GM23338 (cell line): ENCODE measurements around the gene CCL23. TPM values are rescaled to one million over a fixed set of nuclear protein-coding genes. Genes with fewer than 3 reads are reported as not detected.

Source experiments
- ATAC-seq: fragments of 200-7000 bp; cut with Tn5 transposase; 3 replicates; pipeline ENCODE4 v1.9.1; 2020
- DNase-seq: peaks from one replicate; pipeline ENCODE4 v3.0.0-alpha.2; 2015; ENCODE audit warnings: low spot score
- H2AFZ ChIP-seq: fragments of 200-600 bp; sonication (generic); 2 replicates; pipeline ENCODE4 v1.8.0; 2016; ENCODE audit warnings: antibody characterized with exemption, mild to moderate bottlenecking, moderate library complexity
- H3F3A ChIP-seq: fragments of 200-600 bp; sonication (generic); replicated peaks from 2 replicates; pipeline ENCODE4 v1.8.0; 2017; ENCODE audit warnings: antibody characterized with exemption, mixed run types, low read depth
- H3K27ac ChIP-seq: fragments of 200-600 bp; sonication (generic); 2 replicates; pipeline ENCODE4 v1.6.1; 2016; ENCODE audit warnings: low read depth
- H3K27me3 ChIP-seq: fragments of 200-600 bp; sonication (generic); 2 replicates; pipeline ENCODE4 v1.8.0; 2016; ENCODE audit warnings: mild to moderate bottlenecking, mixed run types, moderate library complexity; ENCODE audit not compliant: insufficient read depth
- H3K36me3 ChIP-seq: fragments of 200-600 bp; sonication (generic); 2 replicates; pipeline ENCODE4 v1.8.0; 2016; ENCODE audit warnings: mild to moderate bottlenecking; ENCODE audit not compliant: insufficient read depth
- H3K4me1 ChIP-seq: fragments of 200-600 bp; sonication (generic); 2 replicates; pipeline ENCODE4 v1.8.0; 2016; ENCODE audit warnings: mild to moderate bottlenecking, moderate library complexity; ENCODE audit not compliant: insufficient read depth
- H3K4me2 ChIP-seq: fragments of 200-600 bp; sonication (generic); 2 replicates; pipeline ENCODE4 v1.7.1; 2017; ENCODE audit warnings: mixed run types
- H3K4me3 ChIP-seq: fragments of 200-600 bp; sonication (generic); 2 replicates; pipeline ENCODE4 v1.6.1; 2016; ENCODE audit warnings: mixed run types
- H3K79me2 ChIP-seq: fragments of 200-600 bp; sonication (generic); replicated peaks from 2 replicates; pipeline ENCODE4 v1.8.0; 2017; ENCODE audit warnings: mild to moderate bottlenecking; ENCODE audit not compliant: insufficient read depth
- H3K9me2 ChIP-seq: fragments of 200-600 bp; sonication (generic); 2 replicates; pipeline ENCODE4 v1.8.0; 2017; ENCODE audit not compliant: insufficient read depth
- H4K20me1 ChIP-seq: fragments of 200-600 bp; sonication (generic); replicated peaks from 2 replicates; pipeline ENCODE4 v1.8.0; 2017; ENCODE audit warnings: mild to moderate bottlenecking; ENCODE audit not compliant: insufficient read depth
- H3K27ac Mint-ChIP-seq: 2 replicates; pipeline ENCODE4 v1.8.0; 2020; ENCODE audit warnings: inconsistent platforms, mild to moderate bottlenecking, moderate library complexity, mixed read lengths
- H3K27me3 Mint-ChIP-seq: 3 replicates; pipeline ENCODE4 v1.8.0; 2022; ENCODE audit warnings: low read depth, mild to moderate bottlenecking, moderate library complexity, mixed read lengths, inconsistent platforms; ENCODE audit not compliant: insufficient read depth, poor library complexity
- H3K36me3 Mint-ChIP-seq: 3 replicates; pipeline ENCODE4 v1.8.0; 2021; ENCODE audit warnings: low read depth, mild to moderate bottlenecking, inconsistent platforms, moderate library complexity, mixed read lengths
- H3K4me1 Mint-ChIP-seq: 3 replicates; pipeline ENCODE4 v1.8.0; 2020; ENCODE audit warnings: mild to moderate bottlenecking, inconsistent platforms, mixed read lengths
- H3K4me3 Mint-ChIP-seq: 3 replicates; pipeline ENCODE4 v1.8.0; 2021; ENCODE audit warnings: moderate library complexity, mild to moderate bottlenecking, inconsistent platforms, mixed read lengths
- H3K9me3 Mint-ChIP-seq: 3 replicates; pipeline ENCODE4 v1.8.0; 2020; ENCODE audit warnings: moderate library complexity, mild to moderate bottlenecking, inconsistent platforms, mixed read lengths
- CREB1 ChIP-seq: fragments of 250-450 bp; sonication (Bioruptor Pico); IDR thresholded peaks from 2 replicates; pipeline ENCODE4 v1.5.0; 2020; ENCODE audit warnings: low read depth, mild to moderate bottlenecking, moderate library complexity
- ETS1 ChIP-seq: IDR thresholded peaks from 2 replicates; pipeline ENCODE4 v1.6.1; 2016; ENCODE audit warnings: antibody characterized with exemption
- EZH2 ChIP-seq: fragments of 200-600 bp; sonication (generic); IDR thresholded peaks from one replicate; pipeline ENCODE4 v1.8.0; 2017; ENCODE audit warnings: antibody characterized with exemption, mild to moderate bottlenecking, low read depth; ENCODE audit not compliant: unreplicated experiment
- EZH2phosphoT487 ChIP-seq: fragments of 200-600 bp; sonication (generic); IDR thresholded peaks from one replicate; pipeline ENCODE4 v1.8.1; 2018; ENCODE audit warnings: antibody characterized with exemption; ENCODE audit not compliant: unreplicated experiment
- JUNB ChIP-seq: IDR thresholded peaks from one replicate; pipeline ENCODE4 v1.6.1; 2016; ENCODE audit warnings: antibody characterized with exemption; ENCODE audit not compliant: unreplicated experiment
- NANOG ChIP-seq: IDR thresholded peaks from 2 replicates; pipeline ENCODE4 v1.6.1; 2016; ENCODE audit warnings: antibody characterized with exemption, borderline replicate concordance
- POLR2AphosphoS5 ChIP-seq: IDR thresholded peaks from 2 replicates; pipeline ENCODE4 v1.6.1; 2016; ENCODE audit warnings: antibody characterized with exemption, low read depth
- REST ChIP-seq: IDR thresholded peaks from one replicate; pipeline ENCODE4 v1.6.1; 2018; ENCODE audit warnings: antibody characterized with exemption; ENCODE audit not compliant: unreplicated experiment
- STAT1 ChIP-seq: IDR thresholded peaks from one replicate; pipeline ENCODE4 v1.6.1; 2016; ENCODE audit warnings: antibody characterized with exemption; ENCODE audit not compliant: unreplicated experiment
- ZNF114 ChIP-seq: fragments of 250-450 bp; sonication (Bioruptor Pico); IDR thresholded peaks from 2 replicates; pipeline ENCODE4 v1.5.0; 2020; ENCODE audit warnings: mild to moderate bottlenecking, moderate library complexity
- ZNF331 ChIP-seq: fragments of 250-450 bp; sonication (Bioruptor Pico); IDR thresholded peaks from 2 replicates; pipeline ENCODE4 v1.5.0; 2020; ENCODE audit warnings: low read depth, mild to moderate bottlenecking, moderate library complexity
- polyA plus RNA-seq: library from polyadenylated mRNA; unstranded; fragments of >200 nt; fragmentation: Nextera tagmentation; extraction: Ambion mirVana; gene quantifications from 2 replicates; pipeline ENCODE4 v1.2.1, GENCODE V29; 2016
- total RNA-seq: library from RNA; depleted of rRNA; stranded (reverse); fragments of >200 nt; shearing (Covaris generic); gene quantifications from 2 replicates; pipeline ENCODE4 v1.2.3, GENCODE V29; 2014
- TF ChIP-seq, protein P1 (sequence below), 2 experiments: fragments of 200-600 bp in 1 of 2; sonication (generic) in 1 of 2; conservative IDR thresholded peaks; 2 replicates each; pipeline versions ENCODE4 v1.5.1 to v1.6.1; 2016 to 2017; ENCODE audit warnings: antibody characterized with exemption in 2 of 2, low read depth in 2 of 2, mild to moderate bottlenecking in 2 of 2, moderate library complexity in 1 of 2

The CCL23 gene
- total and polyA plus RNA-seq, 2 experiments from 2014 or later = not detected

GRCh38 chr17:35981908-35982330 lies 35.9 kb downstream of the CCL23 start:
- Histone ChIP-seq H3K9me2 (peaks cover 7% of the 10 kb centered on the region; the same call in 1 of the 2 replicates), H3K36me3 (no peaks in the 10 kb centered on the region), H3K27me3 (no peaks in the 10 kb centered on the region), H3K4me2 (no peak overlapping the region), H3K4me3 (no peak overlapping the region), H4K20me1 (no peaks in the 10 kb centered on the region), H3K4me1 (no peaks in the 10 kb centered on the region), H3K79me2 (no peaks in the 10 kb centered on the region), H3K27ac (no peak overlapping the region), H2AFZ (no peak overlapping the region), H3F3A (no peaks in the 10 kb centered on the region)
- no peaks in the 10 kb centered on the region for H3K36me3 Mint-ChIP-seq
- H3K4me1 Mint-ChIP-seq = no peaks in the 10 kb centered on the region
- H3K27me3 Mint-ChIP-seq = peaks cover 6% of the 10 kb centered on the region
- H3K9me3 Mint-ChIP-seq = no peaks in the 10 kb centered on the region
- DNase-seq (peak; percentile 54), ATAC-seq (peak; percentile 78)
- no peak overlapping the region for H3K27ac Mint-ChIP-seq
- H3K4me3 Mint-ChIP-seq = no peak overlapping the region
- TF ChIP-seq, protein P1, sequence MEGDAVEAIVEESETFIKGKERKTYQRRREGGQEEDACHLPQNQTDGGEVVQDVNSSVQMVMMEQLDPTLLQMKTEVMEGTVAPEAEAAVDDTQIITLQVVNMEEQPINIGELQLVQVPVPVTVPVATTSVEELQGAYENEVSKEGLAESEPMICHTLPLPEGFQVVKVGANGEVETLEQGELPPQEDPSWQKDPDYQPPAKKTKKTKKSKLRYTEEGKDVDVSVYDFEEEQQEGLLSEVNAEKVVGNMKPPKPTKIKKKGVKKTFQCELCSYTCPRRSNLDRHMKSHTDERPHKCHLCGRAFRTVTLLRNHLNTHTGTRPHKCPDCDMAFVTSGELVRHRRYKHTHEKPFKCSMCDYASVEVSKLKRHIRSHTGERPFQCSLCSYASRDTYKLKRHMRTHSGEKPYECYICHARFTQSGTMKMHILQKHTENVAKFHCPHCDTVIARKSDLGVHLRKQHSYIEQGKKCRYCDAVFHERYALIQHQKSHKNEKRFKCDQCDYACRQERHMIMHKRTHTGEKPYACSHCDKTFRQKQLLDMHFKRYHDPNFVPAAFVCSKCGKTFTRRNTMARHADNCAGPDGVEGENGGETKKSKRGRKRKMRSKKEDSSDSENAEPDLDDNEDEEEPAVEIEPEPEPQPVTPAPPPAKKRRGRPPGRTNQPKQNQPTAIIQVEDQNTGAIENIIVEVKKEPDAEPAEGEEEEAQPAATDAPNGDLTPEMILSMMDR (conservative IDR thresholded peaks at IDR 0.05; ENCODE audit: low read depth in 2 of 2) = peak; percentile 48 to 73
- TF ChIP-seq CREB1 = no peak

DNA sequence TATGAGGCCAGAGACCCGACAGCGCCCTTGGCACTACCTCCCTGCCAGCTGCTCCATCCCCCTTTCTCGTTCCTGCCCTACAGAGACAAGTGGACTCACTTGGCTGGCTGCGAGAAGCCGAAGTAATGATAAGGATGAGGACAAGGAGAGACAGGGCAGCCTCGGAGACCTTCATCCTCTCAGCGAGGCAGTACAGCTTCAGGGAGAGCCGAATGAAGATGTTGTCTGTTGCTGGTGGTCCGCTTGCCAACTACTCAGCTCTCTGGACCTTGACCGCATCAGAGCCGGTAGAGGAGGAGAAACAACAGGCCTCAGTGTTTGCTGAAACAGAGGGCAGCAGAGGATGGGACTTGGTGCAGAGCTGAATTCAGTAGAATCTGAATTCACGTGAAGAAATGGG lies 36.5 kb downstream of the CCL23 start, which contains the start of gene CCL16:
Gene CCL16 (minus strand): TSS at position 252 of the 400 bp plus-strand sequence. CDS start 77 bp downstream, at position 175.
- H3K27ac Mint-ChIP-seq = no peak within 1 kb of the TSS
- Histone ChIP-seq H3F3A (no peaks in the 10 kb centered on the region), H4K20me1 (no peaks in the 10 kb centered on the region), H2AFZ (peak within 1 kb of the TSS; percentile 47; the same call in 1 of the 2 replicates), H3K36me3 (no peaks in the 10 kb centered on the region), H3K27me3 (no peaks in the 10 kb centered on the region), H3K4me3 (no peak within 1 kb of the TSS), H3K4me2 (no peak within 1 kb of the TSS), H3K4me1 (no peaks in the 10 kb centered on the region), H3K9me2 (peaks cover 7% of the 10 kb centered on the region; the same call in 1 of the 2 replicates), H3K79me2 (no peaks in the 10 kb centered on the region), H3K27ac (no peak within 1 kb of the TSS)
- DNase-seq = no peak
- no peaks in the 10 kb centered on the region for H3K9me3 Mint-ChIP-seq
- TF ChIP-seq EZH2phosphoT487 = no peak
- TF ChIP-seq JUNB = no peak
- no peak for TF ChIP-seq STAT1
- TF ChIP-seq, protein P1 (conservative IDR thresholded peaks at IDR 0.05; ENCODE audit: low read depth in 2 of 2) = no peak
- no peak for TF ChIP-seq EZH2
- no peak for TF ChIP-seq REST
- TF ChIP-seq POLR2AphosphoS5 = no peak
- no peak for TF ChIP-seq ETS1
- TF ChIP-seq ZNF331 = no peak
- TF ChIP-seq NANOG = no peak
- TF ChIP-seq ZNF114 (CRISPR knock-in tag) = no peak
- no peak for TF ChIP-seq CREB1
- no peaks in the 10 kb centered on the region for H3K36me3 Mint-ChIP-seq
- peaks cover 6% of the 10 kb centered on the region for H3K27me3 Mint-ChIP-seq
- no peak within 1 kb of the TSS for H3K4me3 Mint-ChIP-seq
- H3K4me1 Mint-ChIP-seq = no peaks in the 10 kb centered on the region
- no peak for ATAC-seq
